Fibroblast of villous mesenchyme (primary cell): Measurements from ENCODE around the gene PRDM15. TPM values are rescaled to one million over a fixed set of nuclear protein-coding genes. Genes with fewer than 3 reads are reported as not detected.

Source experiments
- DNase-seq: peaks from one replicate; pipeline ENCODE4 v3.0.0-alpha.2; 2010; ENCODE audit warnings: low read depth
- H3K4me3 ChIP-seq: 2 replicates; pipeline ENCODE4 v1.5.1; 2011; ENCODE audit warnings: low read depth, mild to moderate bottlenecking, low read length
- total RNA-seq: library from RNA; depleted of rRNA; stranded (reverse); fragments of >200 nt; gene quantifications from 2 replicates; pipeline ENCODE4 v1.2.3, GENCODE V29; 2012
- TF ChIP-seq, protein P1 (sequence below): IDR thresholded peaks from 2 replicates; pipeline ENCODE4 v1.5.1; 2012; ENCODE audit warnings: low read depth, mild to moderate bottlenecking, low read length; ENCODE audit not compliant: insufficient read depth

PRDM15 gene
- total RNA-seq, 1 donor: 5.2 TPM

DNA sequence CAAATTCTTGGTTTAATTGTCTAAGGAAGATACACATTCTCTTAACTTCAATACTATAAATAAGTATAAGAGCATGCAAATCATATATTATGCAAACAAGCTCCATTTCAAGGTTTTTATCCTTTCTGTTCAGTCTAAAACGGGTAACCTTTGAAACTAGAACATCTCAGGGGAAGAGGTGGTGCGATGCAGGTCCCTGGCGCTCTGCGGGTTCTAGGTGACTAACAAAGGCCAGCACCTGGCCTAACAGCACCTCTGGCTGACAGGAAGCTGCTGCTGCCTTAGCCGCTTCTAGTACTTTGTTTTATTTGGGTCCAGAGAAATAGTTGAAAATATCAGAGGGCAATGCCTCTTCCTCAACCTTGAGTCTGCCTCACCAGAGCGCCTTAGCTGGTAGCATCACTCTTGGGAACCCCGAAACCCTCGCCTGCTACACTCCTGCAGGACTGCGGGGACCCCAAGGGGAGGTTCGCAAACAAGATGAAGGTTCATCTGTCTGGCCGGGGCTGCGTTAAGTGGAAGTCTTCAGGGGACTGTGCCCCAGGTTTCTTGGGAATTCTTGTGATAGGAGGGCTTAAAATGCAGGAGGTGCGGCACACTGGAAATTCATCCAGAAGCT is 45.5 kb downstream of the PRDM15 start:
- DNase-seq: no peak
- H3K4me3 ChIP-seq: no peak overlapping the region
- TF ChIP-seq, protein P1, sequence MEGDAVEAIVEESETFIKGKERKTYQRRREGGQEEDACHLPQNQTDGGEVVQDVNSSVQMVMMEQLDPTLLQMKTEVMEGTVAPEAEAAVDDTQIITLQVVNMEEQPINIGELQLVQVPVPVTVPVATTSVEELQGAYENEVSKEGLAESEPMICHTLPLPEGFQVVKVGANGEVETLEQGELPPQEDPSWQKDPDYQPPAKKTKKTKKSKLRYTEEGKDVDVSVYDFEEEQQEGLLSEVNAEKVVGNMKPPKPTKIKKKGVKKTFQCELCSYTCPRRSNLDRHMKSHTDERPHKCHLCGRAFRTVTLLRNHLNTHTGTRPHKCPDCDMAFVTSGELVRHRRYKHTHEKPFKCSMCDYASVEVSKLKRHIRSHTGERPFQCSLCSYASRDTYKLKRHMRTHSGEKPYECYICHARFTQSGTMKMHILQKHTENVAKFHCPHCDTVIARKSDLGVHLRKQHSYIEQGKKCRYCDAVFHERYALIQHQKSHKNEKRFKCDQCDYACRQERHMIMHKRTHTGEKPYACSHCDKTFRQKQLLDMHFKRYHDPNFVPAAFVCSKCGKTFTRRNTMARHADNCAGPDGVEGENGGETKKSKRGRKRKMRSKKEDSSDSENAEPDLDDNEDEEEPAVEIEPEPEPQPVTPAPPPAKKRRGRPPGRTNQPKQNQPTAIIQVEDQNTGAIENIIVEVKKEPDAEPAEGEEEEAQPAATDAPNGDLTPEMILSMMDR: no peak

DNA sequence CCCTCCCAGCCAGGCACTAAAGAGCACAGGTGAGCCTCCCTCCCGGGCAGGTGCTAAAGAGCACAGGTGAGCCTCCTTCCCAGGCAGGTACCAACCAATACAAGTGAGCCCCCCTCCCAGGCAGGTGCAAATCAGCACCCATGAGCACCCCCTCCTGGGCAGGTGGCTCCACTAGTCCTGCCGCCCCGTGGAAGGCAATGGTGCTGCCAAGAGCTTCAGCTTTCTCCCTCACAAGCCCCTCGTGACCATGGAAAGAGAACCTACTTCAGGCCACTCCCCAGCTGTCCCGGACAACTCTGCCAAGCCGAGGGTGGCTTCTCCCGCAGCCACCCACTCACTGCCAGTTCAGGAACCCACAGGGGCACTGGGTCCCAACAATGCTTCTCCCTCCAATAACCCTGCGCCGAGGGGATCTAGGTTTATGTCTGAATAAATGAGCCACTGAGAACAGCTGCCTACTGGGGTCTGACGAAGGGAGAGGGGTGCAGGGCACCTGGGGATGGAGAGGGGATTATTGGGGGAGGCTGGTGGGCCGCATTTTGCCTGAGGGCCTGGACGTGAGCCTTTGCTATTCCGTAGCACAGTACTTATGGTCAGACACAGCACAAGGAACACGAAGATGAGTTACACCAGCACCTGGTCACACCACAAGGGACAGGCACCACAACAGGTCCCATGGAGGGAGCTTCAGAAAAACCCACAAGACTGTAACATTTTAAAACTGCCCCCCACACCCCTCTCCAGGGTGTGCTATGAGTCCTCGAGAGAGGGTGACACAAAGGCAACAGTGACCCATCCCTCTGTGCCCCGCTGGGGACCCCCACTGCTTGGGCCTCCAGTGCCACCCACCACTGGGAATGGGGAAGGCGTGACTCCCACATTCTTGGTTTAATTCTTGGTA is 46.3 kb downstream of the PRDM15 start:
- no peak for DNase-seq
- no peak overlapping the region for H3K4me3 ChIP-seq
- TF ChIP-seq, protein P1: no peak

DNA sequence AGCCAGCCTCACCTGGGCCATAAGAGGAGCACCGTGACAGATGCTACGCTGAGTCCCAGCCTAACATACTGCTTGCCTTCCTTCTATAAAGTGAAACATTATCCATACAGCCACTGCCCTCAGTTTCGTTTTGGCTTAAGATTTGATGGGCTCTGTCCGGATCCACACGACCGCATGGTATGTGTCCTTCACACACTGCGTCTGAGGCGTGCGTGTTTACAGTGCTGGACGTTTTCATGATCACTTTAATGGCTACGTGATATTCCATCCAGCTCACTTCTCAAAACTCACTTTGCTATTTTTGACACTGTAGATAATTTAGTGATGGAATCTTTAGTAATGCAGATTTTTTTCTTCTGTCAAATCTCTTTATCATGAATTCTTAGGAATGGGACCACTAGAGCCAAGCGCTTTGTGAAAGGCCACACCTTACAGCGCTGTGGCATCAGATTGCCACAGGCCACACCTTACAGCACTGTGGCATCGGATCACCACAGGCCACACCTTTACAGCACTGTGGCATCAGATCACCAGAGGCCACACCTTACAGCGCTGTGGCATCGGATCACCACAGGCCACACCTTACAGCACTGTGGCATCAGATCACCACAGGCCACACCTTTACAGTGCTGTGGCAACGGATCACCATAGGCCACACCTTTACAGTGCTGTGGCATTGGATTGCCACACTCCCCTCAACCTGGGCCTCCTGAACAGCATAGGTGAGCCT is 47.1 kb downstream of the PRDM15 start:
- TF ChIP-seq, protein P1: no peak
- no peak for DNase-seq
- H3K4me3 ChIP-seq: no peak overlapping the region

DNA sequence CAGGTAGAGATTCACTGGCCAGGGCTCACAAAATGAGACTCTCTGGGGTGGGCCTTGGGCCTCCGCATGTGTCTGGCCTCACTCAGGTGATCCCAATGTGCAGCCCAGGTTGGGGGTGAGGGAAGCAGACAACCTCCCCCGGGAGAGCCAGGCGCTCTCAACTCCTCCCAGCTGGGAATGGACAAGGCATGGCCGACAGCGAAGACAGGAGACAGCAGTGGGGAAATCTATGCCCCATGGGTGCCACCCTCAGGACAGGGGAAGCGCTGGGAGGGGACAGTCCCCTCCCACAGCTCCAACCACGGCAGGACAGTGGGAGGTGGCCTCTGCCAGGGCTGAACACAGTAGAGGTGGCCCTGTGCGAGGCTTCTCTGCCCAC is 47.7 kb downstream of the PRDM15 start:
- H3K4me3 ChIP-seq: no peak overlapping the region
- TF ChIP-seq, protein P1: no peak
- no peak for DNase-seq

DNA sequence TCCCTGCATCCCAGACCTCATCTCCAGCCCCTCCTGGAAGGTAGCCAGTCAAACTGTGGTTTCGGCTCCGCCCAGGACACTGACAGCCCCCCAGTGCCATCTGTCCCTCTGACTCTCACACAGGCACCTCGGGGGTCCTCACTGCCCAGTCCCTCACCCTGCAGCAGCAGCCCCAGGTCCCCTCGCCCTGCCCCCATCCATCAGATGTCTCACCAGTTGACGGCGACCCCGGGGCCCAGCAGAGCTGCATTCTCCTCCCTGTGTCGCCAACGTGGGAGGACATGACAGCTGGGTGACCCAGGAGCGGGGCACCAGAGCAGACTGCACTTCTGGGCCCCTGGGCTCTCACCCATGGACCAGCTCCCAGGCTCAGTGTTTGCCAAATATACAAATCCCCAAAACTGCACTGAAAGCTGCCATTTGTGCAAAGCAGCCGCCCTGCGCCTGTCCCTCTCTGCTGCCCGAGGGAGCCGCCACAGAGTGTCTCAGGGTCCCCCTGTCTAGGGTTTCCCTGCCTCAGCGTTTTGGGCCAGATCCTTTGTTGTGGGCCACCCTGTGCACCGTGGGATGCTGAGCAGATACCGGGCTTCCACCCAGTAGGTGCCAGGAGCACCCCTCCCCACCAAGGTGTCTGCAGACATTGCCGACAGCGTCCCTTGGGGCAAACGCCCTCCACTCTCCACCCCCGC is 48.2 kb downstream of the PRDM15 start:
- TF ChIP-seq, protein P1: no peak
- no peak overlapping the region for H3K4me3 ChIP-seq
- DNase-seq: no peak

DNA sequence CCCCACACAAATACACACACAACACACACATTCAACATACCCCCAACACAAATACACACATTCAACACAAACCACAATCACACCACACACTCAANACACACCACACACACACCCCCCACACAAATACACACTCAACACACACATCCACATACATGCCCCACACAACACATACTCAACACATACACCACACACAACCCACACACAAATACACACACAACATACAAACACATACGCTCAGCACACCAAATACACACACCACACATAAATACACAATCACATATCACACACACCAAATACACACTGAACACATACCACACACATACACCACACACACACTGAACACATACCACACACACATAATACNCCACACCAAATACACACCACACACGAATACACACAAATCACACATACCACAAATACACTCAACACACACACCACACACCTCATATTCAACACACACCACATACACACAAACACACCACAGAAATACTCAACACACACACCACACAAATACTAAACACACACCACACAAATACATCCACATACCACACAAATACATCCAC is 48.9 kb downstream of the PRDM15 start:
- TF ChIP-seq, protein P1: no peak
- DNase-seq: no peak
- H3K4me3 ChIP-seq: no peak overlapping the region
